ENCODE data around the gene THADA. TPM values are rescaled to one million over a fixed set of nuclear protein-coding genes. Genes with fewer than 3 reads are reported as not detected.

THADA gene
- total RNA-seq, 1 donor from 2014 or later: 48.4 TPM

GRCh38 chr2:43325107-43325811, 270.6 kb downstream of the THADA start:
- H3K27me3 Mint-ChIP-seq (ENCODE audit: low read depth): no peaks in the 10 kb centered on the region
- peaks cover 24% of the 10 kb centered on the region for H3K36me3 Mint-ChIP-seq (ENCODE audit: low read depth)
- no peak overlapping the region for H3K4me3 Mint-ChIP-seq (ENCODE audit: low read depth)
- H3K9me3 Mint-ChIP-seq: no peaks in the 10 kb centered on the region
- no peaks in the 10 kb centered on the region for H3K4me1 Mint-ChIP-seq (ENCODE audit: low read depth)
- no peak for DNase-seq (ENCODE audit: low spot score)
- H3K27ac Mint-ChIP-seq: no peak overlapping the region
- intact Hi-C loops (cut with micrococcal nuclease): no loop called here

- H3K27ac Mint-ChIP-seq: no peak overlapping the region
- no peaks in the 10 kb centered on the region for H3K27me3 Mint-ChIP-seq (ENCODE audit: low read depth)
- no peaks in the 10 kb centered on the region for H3K9me3 Mint-ChIP-seq
- intact Hi-C loops (cut with micrococcal nuclease): no loop called here
- H3K4me3 Mint-ChIP-seq (ENCODE audit: low read depth): no peak overlapping the region
- DNase-seq (ENCODE audit: low spot score): no peak
- no peaks in the 10 kb centered on the region for H3K4me1 Mint-ChIP-seq (ENCODE audit: low read depth)
- peaks cover 32% of the 10 kb centered on the region for H3K36me3 Mint-ChIP-seq (ENCODE audit: low read depth)
Measured at GRCh38 chr2:43324259-43325106, 271.4 kb downstream of the THADA start.

GRCh38 chr2:43323857-43324256, 272.0 kb downstream of the THADA start:
- Mint-ChIP-seq H3K9me3 (no peaks in the 10 kb centered on the region), H3K27me3 (ENCODE audit: low read depth) (no peaks in the 10 kb centered on the region), H3K4me1 (ENCODE audit: low read depth) (no peaks in the 10 kb centered on the region), H3K4me3 (ENCODE audit: low read depth) (no peak overlapping the region), H3K36me3 (ENCODE audit: low read depth) (peaks cover 36% of the 10 kb centered on the region), H3K27ac (no peak overlapping the region)
- intact Hi-C loops (cut with micrococcal nuclease): no loop called here
- DNase-seq (ENCODE audit: low spot score): no peak

- no peaks in the 10 kb centered on the region for H3K27me3 Mint-ChIP-seq (ENCODE audit: low read depth)
- intact Hi-C loops (cut with micrococcal nuclease): no loop called here
- H3K4me1 Mint-ChIP-seq (ENCODE audit: low read depth): peaks cover 3% of the 10 kb centered on the region
- no peak for DNase-seq (ENCODE audit: low spot score)
- H3K4me3 Mint-ChIP-seq (ENCODE audit: low read depth): no peak overlapping the region
- H3K27ac Mint-ChIP-seq: no peak overlapping the region
- H3K36me3 Mint-ChIP-seq (ENCODE audit: low read depth): peaks cover 29% of the 10 kb centered on the region
- no peaks in the 10 kb centered on the region for H3K9me3 Mint-ChIP-seq
Measured at GRCh38 chr2:43321446-43321845, 274.4 kb downstream of the THADA start.

GRCh38 chr2:43319541-43319940, 276.3 kb downstream of the THADA start:
- Mint-ChIP-seq H3K27me3 (ENCODE audit: low read depth) (no peaks in the 10 kb centered on the region), H3K4me1 (ENCODE audit: low read depth) (peaks cover 11% of the 10 kb centered on the region), H3K36me3 (ENCODE audit: low read depth) (peaks cover 29% of the 10 kb centered on the region), H3K27ac (no peak overlapping the region), H3K4me3 (ENCODE audit: low read depth) (no peak overlapping the region), H3K9me3 (no peaks in the 10 kb centered on the region)
- intact Hi-C loops (cut with micrococcal nuclease): no loop called here
- DNase-seq (ENCODE audit: low spot score): no peak

- Mint-ChIP-seq H3K4me1 (ENCODE audit: low read depth) (peaks cover 11% of the 10 kb centered on the region), H3K9me3 (no peaks in the 10 kb centered on the region), H3K4me3 (ENCODE audit: low read depth) (no peak overlapping the region), H3K27ac (no peak overlapping the region), H3K36me3 (ENCODE audit: low read depth) (peaks cover 27% of the 10 kb centered on the region), H3K27me3 (ENCODE audit: low read depth) (no peaks in the 10 kb centered on the region)
- intact Hi-C loops (cut with micrococcal nuclease): no loop called here
- DNase-seq (ENCODE audit: low spot score): no peak
Measured at GRCh38 chr2:43318791-43319190, 277.0 kb downstream of the THADA start.

- H3K4me1 Mint-ChIP-seq (ENCODE audit: low read depth): peaks cover 11% of the 10 kb centered on the region
- DNase-seq (ENCODE audit: low spot score): no peak
- peaks cover 24% of the 10 kb centered on the region for H3K36me3 Mint-ChIP-seq (ENCODE audit: low read depth)
- no peak overlapping the region for H3K4me3 Mint-ChIP-seq (ENCODE audit: low read depth)
- no peaks in the 10 kb centered on the region for H3K9me3 Mint-ChIP-seq
- H3K27ac Mint-ChIP-seq: no peak overlapping the region
- intact Hi-C loops (cut with micrococcal nuclease): no loop called here
- no peaks in the 10 kb centered on the region for H3K27me3 Mint-ChIP-seq (ENCODE audit: low read depth)
Measured at GRCh38 chr2:43317680-43318079, 278.2 kb downstream of the THADA start.

- peaks cover 24% of the 10 kb centered on the region for H3K36me3 Mint-ChIP-seq (ENCODE audit: low read depth)
- H3K4me1 Mint-ChIP-seq (ENCODE audit: low read depth): peaks cover 15% of the 10 kb centered on the region
- H3K4me3 Mint-ChIP-seq (ENCODE audit: low read depth): no peak overlapping the region
- DNase-seq (ENCODE audit: low spot score): no peak
- no peaks in the 10 kb centered on the region for H3K9me3 Mint-ChIP-seq
- no peak overlapping the region for H3K27ac Mint-ChIP-seq
- intact Hi-C loops (cut with micrococcal nuclease): no loop called here
- no peaks in the 10 kb centered on the region for H3K27me3 Mint-ChIP-seq (ENCODE audit: low read depth)
Measured at GRCh38 chr2:43317194-43317593, 278.6 kb downstream of the THADA start.

- H3K27me3 Mint-ChIP-seq (ENCODE audit: low read depth): no peaks in the 10 kb centered on the region
- intact Hi-C loops (cut with micrococcal nuclease): no loop called here
- H3K4me3 Mint-ChIP-seq (ENCODE audit: low read depth): no peak overlapping the region
- no peak for DNase-seq (ENCODE audit: low spot score)
- H3K4me1 Mint-ChIP-seq (ENCODE audit: low read depth): peaks cover 16% of the 10 kb centered on the region
- peaks cover 30% of the 10 kb centered on the region for H3K36me3 Mint-ChIP-seq (ENCODE audit: low read depth)
- H3K27ac Mint-ChIP-seq: no peak overlapping the region
- no peaks in the 10 kb centered on the region for H3K9me3 Mint-ChIP-seq
Measured at GRCh38 chr2:43315482-43315881, 280.4 kb downstream of the THADA start.

- no peak for DNase-seq (ENCODE audit: low spot score)
- Mint-ChIP-seq H3K4me3 (ENCODE audit: low read depth) (no peak overlapping the region), H3K36me3 (ENCODE audit: low read depth) (peaks cover 26% of the 10 kb centered on the region), H3K27me3 (ENCODE audit: low read depth) (no peaks in the 10 kb centered on the region), H3K9me3 (no peaks in the 10 kb centered on the region), H3K4me1 (ENCODE audit: low read depth) (peaks cover 16% of the 10 kb centered on the region), H3K27ac (no peak overlapping the region)
- intact Hi-C loops (cut with micrococcal nuclease): no loop called here
Measured at GRCh38 chr2:43314299-43314927, 281.4 kb downstream of the THADA start.

GRCh38 chr2:43313642-43314017, 282.2 kb downstream of the THADA start:
- no peaks in the 10 kb centered on the region for H3K27me3 Mint-ChIP-seq (ENCODE audit: low read depth)
- H3K4me1 Mint-ChIP-seq (ENCODE audit: low read depth): peaks cover 16% of the 10 kb centered on the region
- H3K4me3 Mint-ChIP-seq (ENCODE audit: low read depth): no peak overlapping the region
- H3K27ac Mint-ChIP-seq: no peak overlapping the region
- no peaks in the 10 kb centered on the region for H3K9me3 Mint-ChIP-seq
- H3K36me3 Mint-ChIP-seq (ENCODE audit: low read depth): peaks cover 26% of the 10 kb centered on the region
- no peak for DNase-seq (ENCODE audit: low spot score)
- intact Hi-C loops (cut with micrococcal nuclease): no loop called here

- intact Hi-C loops (cut with micrococcal nuclease): no loop called here
- Mint-ChIP-seq H3K27ac (no peak overlapping the region), H3K4me3 (ENCODE audit: low read depth) (no peak overlapping the region)
Measured at GRCh38 chr2:43312755-43313641, 282.8 kb downstream of the THADA start.

More at GRCh38 chr2:43312755-43313641, 282.8 kb downstream of the THADA start:
- Mint-ChIP-seq H3K4me1 (ENCODE audit: low read depth) (peaks cover 16% of the 10 kb centered on the region), H3K36me3 (ENCODE audit: low read depth) (peaks cover 29% of the 10 kb centered on the region), H3K27me3 (ENCODE audit: low read depth) (no peaks in the 10 kb centered on the region), H3K9me3 (no peaks in the 10 kb centered on the region)
- no peak for DNase-seq (ENCODE audit: low spot score)
